ENCODE measurements around the gene COMT.

DNA sequence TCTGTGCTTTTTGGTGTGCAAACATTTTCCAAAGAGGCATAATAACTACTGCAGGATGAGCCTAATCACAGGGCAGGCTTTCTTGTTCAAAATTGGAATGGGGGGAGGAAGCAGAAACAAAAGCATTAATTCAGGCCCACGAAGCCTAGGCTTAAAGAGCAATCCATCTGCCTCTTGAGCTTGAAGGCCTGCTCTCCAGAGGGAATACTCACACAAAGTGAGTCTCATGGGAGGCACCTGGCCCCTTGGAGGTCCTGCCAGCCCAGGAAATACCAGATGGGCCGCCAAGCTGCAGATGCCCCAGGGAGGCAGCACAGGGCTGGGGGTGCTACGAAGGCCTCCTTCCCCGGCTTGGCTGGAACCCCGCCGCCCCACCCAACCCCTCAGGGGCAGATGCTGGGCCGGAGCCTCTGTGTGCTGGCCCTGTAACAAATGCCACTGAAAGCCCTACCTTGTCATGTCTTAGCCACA, 39.3 kb upstream of the COMT start:
- TF ChIP-seq, protein P1, sequence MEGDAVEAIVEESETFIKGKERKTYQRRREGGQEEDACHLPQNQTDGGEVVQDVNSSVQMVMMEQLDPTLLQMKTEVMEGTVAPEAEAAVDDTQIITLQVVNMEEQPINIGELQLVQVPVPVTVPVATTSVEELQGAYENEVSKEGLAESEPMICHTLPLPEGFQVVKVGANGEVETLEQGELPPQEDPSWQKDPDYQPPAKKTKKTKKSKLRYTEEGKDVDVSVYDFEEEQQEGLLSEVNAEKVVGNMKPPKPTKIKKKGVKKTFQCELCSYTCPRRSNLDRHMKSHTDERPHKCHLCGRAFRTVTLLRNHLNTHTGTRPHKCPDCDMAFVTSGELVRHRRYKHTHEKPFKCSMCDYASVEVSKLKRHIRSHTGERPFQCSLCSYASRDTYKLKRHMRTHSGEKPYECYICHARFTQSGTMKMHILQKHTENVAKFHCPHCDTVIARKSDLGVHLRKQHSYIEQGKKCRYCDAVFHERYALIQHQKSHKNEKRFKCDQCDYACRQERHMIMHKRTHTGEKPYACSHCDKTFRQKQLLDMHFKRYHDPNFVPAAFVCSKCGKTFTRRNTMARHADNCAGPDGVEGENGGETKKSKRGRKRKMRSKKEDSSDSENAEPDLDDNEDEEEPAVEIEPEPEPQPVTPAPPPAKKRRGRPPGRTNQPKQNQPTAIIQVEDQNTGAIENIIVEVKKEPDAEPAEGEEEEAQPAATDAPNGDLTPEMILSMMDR (tag by site-specific recombination; IDR thresholded peaks at IDR 0.05) = no peak
- no peak for TF ChIP-seq YY1 (tag by site-specific recombination; IDR thresholded peaks at IDR 0.05)
- TF ChIP-seq, protein P2, sequence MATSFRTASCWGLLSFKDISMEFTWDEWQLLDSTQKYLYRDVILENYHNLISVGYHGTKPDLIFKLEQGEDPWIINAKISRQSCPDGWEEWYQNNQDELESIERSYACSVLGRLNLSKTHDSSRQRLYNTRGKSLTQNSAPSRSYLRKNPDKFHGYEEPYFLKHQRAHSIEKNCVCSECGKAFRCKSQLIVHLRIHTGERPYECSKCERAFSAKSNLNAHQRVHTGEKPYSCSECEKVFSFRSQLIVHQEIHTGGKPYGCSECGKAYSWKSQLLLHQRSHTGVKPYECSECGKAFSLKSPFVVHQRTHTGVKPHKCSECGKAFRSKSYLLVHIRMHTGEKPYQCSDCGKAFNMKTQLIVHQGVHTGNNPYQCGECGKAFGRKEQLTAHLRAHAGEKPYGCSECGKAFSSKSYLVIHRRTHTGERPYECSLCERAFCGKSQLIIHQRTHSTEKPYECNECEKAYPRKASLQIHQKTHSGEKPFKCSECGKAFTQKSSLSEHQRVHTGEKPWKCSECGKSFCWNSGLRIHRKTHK (tag by site-specific recombination; IDR thresholded peaks at IDR 0.05) = no peak
- no peak for TF ChIP-seq SP2 (tag by site-specific recombination; IDR thresholded peaks at IDR 0.05)
- no peak for TF ChIP-seq ZNF596 (tag by site-specific recombination; IDR thresholded peaks at IDR 0.05)
- no peak for TF ChIP-seq KLF10 (tag by site-specific recombination; IDR thresholded peaks at IDR 0.05)
- TF ChIP-seq ZNF140 (tag by site-specific recombination; IDR thresholded peaks at IDR 0.05) = no peak
- TF ChIP-seq REPIN1 (tag by site-specific recombination; IDR thresholded peaks at IDR 0.05; ENCODE audit: low read depth) = no peak
- TF ChIP-seq, protein P3, sequence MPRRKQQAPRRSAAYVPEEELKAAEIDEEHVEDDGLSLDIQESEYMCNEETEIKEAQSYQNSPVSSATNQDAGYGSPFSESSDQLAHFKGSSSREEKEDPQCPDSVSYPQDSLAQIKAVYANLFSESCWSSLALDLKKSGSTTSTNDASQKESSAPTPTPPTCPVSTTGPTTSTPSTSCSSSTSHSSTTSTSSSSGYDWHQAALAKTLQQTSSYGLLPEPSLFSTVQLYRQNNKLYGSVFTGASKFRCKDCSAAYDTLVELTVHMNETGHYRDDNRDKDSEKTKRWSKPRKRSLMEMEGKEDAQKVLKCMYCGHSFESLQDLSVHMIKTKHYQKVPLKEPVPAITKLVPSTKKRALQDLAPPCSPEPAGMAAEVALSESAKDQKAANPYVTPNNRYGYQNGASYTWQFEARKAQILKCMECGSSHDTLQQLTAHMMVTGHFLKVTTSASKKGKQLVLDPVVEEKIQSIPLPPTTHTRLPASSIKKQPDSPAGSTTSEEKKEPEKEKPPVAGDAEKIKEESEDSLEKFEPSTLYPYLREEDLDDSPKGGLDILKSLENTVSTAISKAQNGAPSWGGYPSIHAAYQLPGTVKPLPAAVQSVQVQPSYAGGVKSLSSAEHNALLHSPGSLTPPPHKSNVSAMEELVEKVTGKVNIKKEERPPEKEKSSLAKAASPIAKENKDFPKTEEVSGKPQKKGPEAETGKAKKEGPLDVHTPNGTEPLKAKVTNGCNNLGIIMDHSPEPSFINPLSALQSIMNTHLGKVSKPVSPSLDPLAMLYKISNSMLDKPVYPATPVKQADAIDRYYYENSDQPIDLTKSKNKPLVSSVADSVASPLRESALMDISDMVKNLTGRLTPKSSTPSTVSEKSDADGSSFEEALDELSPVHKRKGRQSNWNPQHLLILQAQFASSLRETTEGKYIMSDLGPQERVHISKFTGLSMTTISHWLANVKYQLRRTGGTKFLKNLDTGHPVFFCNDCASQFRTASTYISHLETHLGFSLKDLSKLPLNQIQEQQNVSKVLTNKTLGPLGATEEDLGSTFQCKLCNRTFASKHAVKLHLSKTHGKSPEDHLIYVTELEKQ (tag by site-specific recombination; IDR thresholded peaks at IDR 0.05; ENCODE audit: borderline replicate concordance) = no peak
